GM10266 (cell line): Measurements from ENCODE around the gene SS18L1.
A peak's percentile ranks its signal among the peaks of the same experiment; 100 is the strongest.

ENCODE experiments used
- DNase-seq: peaks from one replicate; pipeline ENCODE4 v3.0.0; 2012; ENCODE audit errors: extremely low spot score
- TF ChIP-seq, protein P1 (sequence below): IDR thresholded peaks from 2 replicates; pipeline ENCODE4 v1.5.1; 2012; ENCODE audit warnings: mild to moderate bottlenecking, low read depth; ENCODE audit not compliant: control insufficient read depth, insufficient read depth; ENCODE audit errors: missing control alignments

SS18L1 gene

DNA sequence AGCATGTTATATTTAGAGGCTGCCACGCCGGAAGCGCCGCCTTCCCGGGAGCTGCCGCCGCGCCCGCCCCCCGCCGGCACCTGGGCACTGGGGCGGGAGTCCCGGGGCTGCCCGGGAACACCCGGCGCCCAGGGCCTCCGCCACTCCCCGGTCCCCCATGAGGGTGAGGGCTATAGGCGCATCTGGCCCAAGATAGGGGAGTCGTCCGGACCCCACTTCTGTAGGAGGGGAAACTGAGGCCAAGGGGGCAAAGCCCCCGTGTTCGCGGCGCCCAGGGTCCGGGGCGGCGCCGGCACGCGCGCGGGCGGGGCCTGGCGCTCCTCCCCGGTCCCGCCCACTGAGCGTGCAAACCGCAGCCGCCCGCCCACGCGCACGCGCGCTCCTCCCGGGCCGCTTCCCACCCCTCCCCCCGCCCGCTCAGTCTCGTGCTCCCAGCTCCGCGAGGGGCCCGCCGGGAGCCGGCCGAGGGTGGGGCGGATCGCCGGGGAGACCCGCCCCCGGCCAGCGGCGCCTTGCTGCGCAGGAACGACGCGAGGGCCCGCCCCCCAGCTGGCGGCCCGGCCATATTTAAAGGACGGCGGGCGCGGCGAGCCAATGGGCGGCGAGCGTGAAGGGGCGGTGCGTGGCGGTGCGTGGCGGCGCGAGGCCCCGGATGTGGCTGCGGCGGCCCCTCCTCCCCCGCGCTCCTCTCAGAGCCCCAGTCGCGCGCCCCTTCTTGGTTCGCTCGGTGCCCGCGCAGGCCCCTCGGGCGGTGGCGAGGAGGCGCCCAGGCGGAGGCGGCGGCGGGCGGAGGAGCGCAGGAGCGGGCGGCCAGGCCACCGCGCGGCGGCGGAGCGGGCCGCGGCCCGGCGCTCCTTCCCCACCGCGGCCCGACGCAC is 21.6 kb upstream of the SS18L1 start, which contains the start of gene LSM14B:
Gene LSM14B, plus strand, starts transcription at position 700 of the 878 bp plus-strand sequence. CDS start 192 bp downstream, outside the sequence.
- TF ChIP-seq, protein P1, sequence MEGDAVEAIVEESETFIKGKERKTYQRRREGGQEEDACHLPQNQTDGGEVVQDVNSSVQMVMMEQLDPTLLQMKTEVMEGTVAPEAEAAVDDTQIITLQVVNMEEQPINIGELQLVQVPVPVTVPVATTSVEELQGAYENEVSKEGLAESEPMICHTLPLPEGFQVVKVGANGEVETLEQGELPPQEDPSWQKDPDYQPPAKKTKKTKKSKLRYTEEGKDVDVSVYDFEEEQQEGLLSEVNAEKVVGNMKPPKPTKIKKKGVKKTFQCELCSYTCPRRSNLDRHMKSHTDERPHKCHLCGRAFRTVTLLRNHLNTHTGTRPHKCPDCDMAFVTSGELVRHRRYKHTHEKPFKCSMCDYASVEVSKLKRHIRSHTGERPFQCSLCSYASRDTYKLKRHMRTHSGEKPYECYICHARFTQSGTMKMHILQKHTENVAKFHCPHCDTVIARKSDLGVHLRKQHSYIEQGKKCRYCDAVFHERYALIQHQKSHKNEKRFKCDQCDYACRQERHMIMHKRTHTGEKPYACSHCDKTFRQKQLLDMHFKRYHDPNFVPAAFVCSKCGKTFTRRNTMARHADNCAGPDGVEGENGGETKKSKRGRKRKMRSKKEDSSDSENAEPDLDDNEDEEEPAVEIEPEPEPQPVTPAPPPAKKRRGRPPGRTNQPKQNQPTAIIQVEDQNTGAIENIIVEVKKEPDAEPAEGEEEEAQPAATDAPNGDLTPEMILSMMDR, result no peak
- DNase-seq, result peak; percentile 100

- DNase-seq, result peak; percentile 68
- TF ChIP-seq, protein P1, result no peak
Measured at GRCh38 chr20:62122654-62123449, 20.7 kb upstream of the SS18L1 start.

- DNase-seq, result no peak
- TF ChIP-seq, protein P1, result no peak
Measured at GRCh38 chr20:62123450-62124118, 20.0 kb upstream of the SS18L1 start.

- TF ChIP-seq, protein P1, result no peak
- no peak for DNase-seq
Measured at GRCh38 chr20:62126141-62126540, 17.4 kb upstream of the SS18L1 start.

DNA sequence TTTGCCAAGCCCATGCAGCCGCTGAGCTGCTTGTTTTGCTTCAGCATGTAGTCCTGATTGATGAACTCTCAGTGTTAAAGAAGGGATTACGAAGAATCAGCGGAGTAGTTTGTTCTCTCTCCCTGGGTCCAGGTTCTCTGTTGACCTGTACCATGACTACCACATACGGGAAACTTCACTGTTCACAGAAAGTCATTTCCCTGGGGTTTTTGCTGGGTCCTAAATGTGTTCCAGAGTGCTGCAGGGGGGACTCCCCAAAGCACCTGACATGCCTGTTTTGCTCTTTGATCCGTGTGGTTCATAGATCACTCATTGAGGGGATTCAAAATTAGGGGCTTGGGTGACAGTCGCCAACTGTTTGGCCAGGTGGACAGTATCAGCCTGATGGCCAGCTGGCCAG is 15.8 kb upstream of the SS18L1 start:
- TF ChIP-seq, protein P1, result no peak
- DNase-seq, result no peak

GRCh38 chr20:62128502-62128901 is 15.1 kb upstream of the SS18L1 start:
- TF ChIP-seq, protein P1, result no peak
- DNase-seq, result no peak
